K562 (cell line): Measurements from ENCODE around the gene SCAPER. TPM values are rescaled to one million over a fixed set of nuclear protein-coding genes. Genes with fewer than 3 reads are reported as not detected.
A peak's percentile ranks its signal among the peaks of the same experiment; 100 is the strongest.

Experiments
- GATA2 ChIP-seq: sonication (generic); formaldehyde crosslinking; IDR thresholded peaks from 2 replicates; pipeline ENCODE4 v1.4.0; 2020; ENCODE audit warnings: mild to moderate bottlenecking, missing genetic modification reagents
- HES1 ChIP-seq: fragments of 450-650 bp; IDR thresholded peaks from 2 replicates; pipeline ENCODE4 v1.6.1; 2016; ENCODE audit warnings: low read depth, mild to moderate bottlenecking, moderate library complexity
- HOXB6 ChIP-seq: fragments of 250-450 bp; sonication (Bioruptor Pico); IDR thresholded peaks from 2 replicates; pipeline ENCODE4 v1.5.1; 2022; ENCODE audit warnings: mild to moderate bottlenecking, borderline replicate concordance
- MAFF ChIP-seq: IDR thresholded peaks from 2 replicates; pipeline ENCODE4 v1.6.1; 2012; ENCODE audit warnings: low read length, improper control_type of control experiment
- MBD2 ChIP-seq: sonication (generic); IDR thresholded peaks from 2 replicates; pipeline ENCODE4 v1.6.1; 2016; ENCODE audit warnings: low read depth, borderline replicate concordance
- MCM5 ChIP-seq: fragments of 450-650 bp; IDR thresholded peaks from 2 replicates; pipeline ENCODE4 v1.6.1; 2016; ENCODE audit warnings: low read depth
- MYBL2 ChIP-seq, 2 experiments: fragments of 450-650 bp in 1 of 2; sonication (generic) in 1 of 2; formaldehyde crosslinking in 1 of 2; IDR thresholded peaks; 2 replicates each; pipeline versions ENCODE4 v1.6.1 to v1.8.1; 2017 to 2022; ENCODE audit warnings: borderline replicate concordance in 1 of 2, inconsistent platforms in 1 of 2, low read depth in 1 of 2, mild to moderate bottlenecking in 1 of 2, missing genetic modification reagents in 1 of 2, moderate library complexity in 1 of 2
- NFIC ChIP-seq: fragments of 450-650 bp; IDR thresholded peaks from 2 replicates; pipeline ENCODE4 v1.6.1; 2017; ENCODE audit warnings: mild to moderate bottlenecking, inconsistent platforms
- NR2F6 ChIP-seq: fragments of 450-650 bp; formaldehyde crosslinking; IDR thresholded peaks from 2 replicates; pipeline ENCODE4 v1.4.0; 2020; ENCODE audit warnings: mild to moderate bottlenecking
- PHB ChIP-seq: fragments of 250-450 bp; sonication (Bioruptor Pico); IDR thresholded peaks from 2 replicates; pipeline ENCODE4 v1.5.0; 2021
- PHF21A ChIP-seq: fragments of 450-650 bp; IDR thresholded peaks from 2 replicates; pipeline ENCODE4 v1.6.1; 2017; ENCODE audit warnings: low read depth, borderline replicate concordance
- POLR2A ChIP-seq: fragments of 450-650 bp; conservative IDR thresholded peaks from 2 replicates; pipeline ENCODE4 v1.6.1; 2016
- POLR2AphosphoS2 ChIP-seq: IDR thresholded peaks from 2 replicates; pipeline ENCODE4 v1.6.1; 2012; ENCODE audit warnings: low read length, improper control_type of control experiment
- PRPF4 ChIP-seq: fragments of 200-400 bp; formaldehyde crosslinking; IDR thresholded peaks from one replicate; pipeline ENCODE4 v1.6.1; 2017; ENCODE audit warnings: low read length, low read depth, mild to moderate bottlenecking; ENCODE audit not compliant: insufficient read depth, poor library complexity, severe bottlenecking
- SIRT6 ChIP-seq: IDR thresholded peaks from one replicate; pipeline ENCODE4 v1.6.1; 2012; ENCODE audit warnings: low read depth, mild to moderate bottlenecking, control low read depth, inconsistent platforms, low read length, moderate library complexity
- TAF7 ChIP-seq: fragments of 450-650 bp; IDR thresholded peaks from 2 replicates; pipeline ENCODE4 v1.6.1; 2016; ENCODE audit warnings: missing genetic modification characterization, missing compliant biosample characterization
- TAF9B ChIP-seq: fragments of 450-650 bp; IDR thresholded peaks from 2 replicates; pipeline ENCODE4 v1.6.1; 2018; ENCODE audit warnings: mild to moderate bottlenecking; ENCODE audit not compliant: partially characterized antibody
- TEAD4 ChIP-seq, 2 experiments: sonication (generic) in 1 of 2; formaldehyde crosslinking in 1 of 2; IDR thresholded peaks; 2 replicates each; pipeline versions ENCODE4 v1.6.1 to v1.8.0; 2012 to 2022; ENCODE audit warnings: borderline replicate concordance in 1 of 2, inconsistent platforms in 1 of 2, low read length in 1 of 2, mild to moderate bottlenecking in 1 of 2, missing genetic modification reagents in 1 of 2
- XRCC3 ChIP-seq: fragments of 450-650 bp; IDR thresholded peaks from 2 replicates; pipeline ENCODE4 v1.6.1; 2017; ENCODE audit warnings: mild to moderate bottlenecking, moderate library complexity
- ZFP1 ChIP-seq: fragments of 450-650 bp; formaldehyde crosslinking; IDR thresholded peaks from 2 replicates; pipeline ENCODE4 v1.4.0; 2020; ENCODE audit warnings: mild to moderate bottlenecking, mixed read lengths
- ZNF444 ChIP-seq: fragments of 250-450 bp; sonication (Bioruptor Pico); IDR thresholded peaks from 2 replicates; pipeline ENCODE4 v1.4.0; 2020; ENCODE audit warnings: mild to moderate bottlenecking, moderate library complexity
- ZNF780A ChIP-seq: fragments of 250-450 bp; sonication (Bioruptor Pico); IDR thresholded peaks from 2 replicates; pipeline ENCODE4 v1.5.0; 2021; ENCODE audit warnings: mild to moderate bottlenecking
- ZZZ3 ChIP-seq: fragments of 450-650 bp; IDR thresholded peaks from 2 replicates; pipeline ENCODE4 v1.6.1; 2016; ENCODE audit warnings: antibody characterized with exemption, mild to moderate bottlenecking, moderate library complexity
- polyA plus RNA-seq, 8 experiments: library from polyadenylated mRNA; depleted of rRNA in 4 of 8; stranded (reverse) in 5 of 8; unstranded in 3 of 8; fragments of >200 nt; fragmentation: Nextera tagmentation in 2 of 8; fragmentation: Illumina TruSeq in 1 of 8; extraction: Ambion mirVana in 2 of 8; extraction: Trizol in 1 of 8; gene quantifications; 2 replicates each; pipeline versions ENCODE4 v1.2.1 to v1.2.3, GENCODE V29; 2011 to 2014; ENCODE audit warnings: inconsistent platforms in 1 of 8, missing spikeins in 1 of 8
- total RNA-seq, 7 experiments: library from RNA; depleted of rRNA in 6 of 7; stranded (reverse); fragments of >200 nt in 6 of 7; fragmentation: Illumina TruSeq in 2 of 7; extraction: Trizol in 2 of 7; gene quantifications; 2 replicates each; pipeline versions ENCODE4 v1.2.1 to v1.2.3, GENCODE V29; 2011 to 2021; ENCODE audit warnings: low replicate concordance in 1 of 7
- TF ChIP-seq, protein P1 (sequence below): sonication (generic); IDR thresholded peaks from 2 replicates; pipeline ENCODE4 v1.6.1; 2016
- TF ChIP-seq, protein P2 (sequence below): fragments of 450-650 bp; IDR thresholded peaks from 2 replicates; pipeline ENCODE4 v1.6.1; 2014; ENCODE audit warnings: low read depth, mild to moderate bottlenecking, moderate library complexity, borderline replicate concordance
- TF ChIP-seq, protein P3 (sequence below), 2 experiments: fragments of 450-650 bp in 1 of 2; sonication (generic) in 1 of 2; formaldehyde crosslinking in 1 of 2; IDR thresholded peaks in 1 of 2; conservative IDR thresholded peaks in 1 of 2; 2 replicates each; pipeline versions ENCODE4 v1.6.1 to v1.8.1; 2016 to 2023; ENCODE audit warnings: mild to moderate bottlenecking in 2 of 2, moderate library complexity in 2 of 2, inconsistent platforms in 1 of 2, missing genetic modification reagents in 1 of 2

The SCAPER gene
- total and polyA plus RNA-seq, 9 of the 15 experiments (the other 6 are each of a cell fraction or from before 2014, with no cell fraction given), result 1.3 to 5.7 (median 3.2) TPM

DNA sequence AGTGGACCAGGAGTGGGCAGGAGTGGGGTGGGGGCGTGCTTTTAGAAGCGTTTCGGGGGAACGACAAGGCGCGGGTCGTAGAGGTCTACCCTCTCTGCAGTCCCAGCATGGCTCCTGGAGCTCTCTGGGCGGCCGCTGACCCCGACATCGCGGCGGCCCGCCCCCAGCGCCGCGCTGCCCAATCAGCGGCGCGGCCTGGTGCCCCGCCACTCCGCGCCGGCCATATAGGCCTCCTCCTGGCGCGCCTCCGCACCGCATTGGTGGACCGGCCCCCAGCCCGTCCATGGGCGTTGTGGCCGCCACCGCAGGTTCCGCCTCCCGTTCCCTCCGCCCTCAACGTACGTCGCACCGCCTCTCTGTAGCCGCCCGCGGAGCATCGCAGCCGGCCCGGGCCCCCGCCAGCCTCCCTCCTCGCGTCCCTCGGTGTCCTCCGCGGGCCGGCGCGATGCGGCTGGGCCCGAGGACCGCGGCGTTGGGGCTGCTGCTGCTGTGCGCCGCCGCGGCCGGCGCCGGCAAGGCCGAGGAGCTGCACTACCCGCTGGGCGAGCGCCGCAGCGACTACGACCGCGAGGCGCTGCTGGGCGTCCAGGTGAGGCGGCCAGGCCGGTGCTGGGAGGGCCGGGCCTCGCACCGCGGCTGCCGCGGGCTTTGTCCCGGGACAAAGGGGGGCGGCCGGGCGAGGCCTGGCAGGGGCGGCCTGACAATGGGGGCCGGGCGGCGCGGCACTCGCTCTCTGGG lies 26.4 kb upstream of the SCAPER start, which contains the start of gene RCN2 (continued):
- TF ChIP-seq ZNF780A (CRISPR knock-in tag) (no peak), ZFP1 (CRISPR knock-in tag) (no peak), NR2F6 (no peak), POLR2A (peak; percentile 94), TAF9B (no peak), MBD2 (peak; percentile 81; the same call in 1 of the 2 replicates), TAF7 (peak; percentile 82), MAFF (no peak), MCM5 (no peak), SIRT6 (no peak), PRPF4 (no peak), NFIC (no peak), HOXB6 (CRISPR knock-in tag) (no peak), MYBL2 (IDR thresholded peaks at IDR 0.05; ENCODE audit: low read depth) (no peak), MYBL2 (CRISPR knock-in tag; IDR thresholded peaks at IDR 0.05; ENCODE audit: borderline replicate concordance) (no peak), XRCC3 (no peak), TEAD4 (IDR thresholded peaks at IDR 0.05; ENCODE audit: low read length) (no peak), TEAD4 (CRISPR knock-in tag; IDR thresholded peaks at IDR 0.05; ENCODE audit: borderline replicate concordance) (no peak), ZNF444 (CRISPR knock-in tag) (no peak), HES1 (no peak), PHF21A (no peak), GATA2 (CRISPR knock-in tag) (no peak), POLR2AphosphoS2 (no peak), ZZZ3 (no peak), PHB (CRISPR knock-in tag) (no peak)
- TF ChIP-seq, protein P1, sequence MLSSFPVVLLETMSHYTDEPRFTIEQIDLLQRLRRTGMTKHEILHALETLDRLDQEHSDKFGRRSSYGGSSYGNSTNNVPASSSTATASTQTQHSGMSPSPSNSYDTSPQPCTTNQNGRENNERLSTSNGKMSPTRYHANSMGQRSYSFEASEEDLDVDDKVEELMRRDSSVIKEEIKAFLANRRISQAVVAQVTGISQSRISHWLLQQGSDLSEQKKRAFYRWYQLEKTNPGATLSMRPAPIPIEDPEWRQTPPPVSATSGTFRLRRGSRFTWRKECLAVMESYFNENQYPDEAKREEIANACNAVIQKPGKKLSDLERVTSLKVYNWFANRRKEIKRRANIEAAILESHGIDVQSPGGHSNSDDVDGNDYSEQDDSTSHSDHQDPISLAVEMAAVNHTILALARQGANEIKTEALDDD, result no peak
- TF ChIP-seq, protein P2, sequence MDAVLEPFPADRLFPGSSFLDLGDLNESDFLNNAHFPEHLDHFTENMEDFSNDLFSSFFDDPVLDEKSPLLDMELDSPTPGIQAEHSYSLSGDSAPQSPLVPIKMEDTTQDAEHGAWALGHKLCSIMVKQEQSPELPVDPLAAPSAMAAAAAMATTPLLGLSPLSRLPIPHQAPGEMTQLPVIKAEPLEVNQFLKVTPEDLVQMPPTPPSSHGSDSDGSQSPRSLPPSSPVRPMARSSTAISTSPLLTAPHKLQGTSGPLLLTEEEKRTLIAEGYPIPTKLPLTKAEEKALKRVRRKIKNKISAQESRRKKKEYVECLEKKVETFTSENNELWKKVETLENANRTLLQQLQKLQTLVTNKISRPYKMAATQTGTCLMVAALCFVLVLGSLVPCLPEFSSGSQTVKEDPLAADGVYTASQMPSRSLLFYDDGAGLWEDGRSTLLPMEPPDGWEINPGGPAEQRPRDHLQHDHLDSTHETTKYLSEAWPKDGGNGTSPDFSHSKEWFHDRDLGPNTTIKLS, result peak; percentile 61; the same call in 1 of the 2 replicates
- TF ChIP-seq, protein P3, sequence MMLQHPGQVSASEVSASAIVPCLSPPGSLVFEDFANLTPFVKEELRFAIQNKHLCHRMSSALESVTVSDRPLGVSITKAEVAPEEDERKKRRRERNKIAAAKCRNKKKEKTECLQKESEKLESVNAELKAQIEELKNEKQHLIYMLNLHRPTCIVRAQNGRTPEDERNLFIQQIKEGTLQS (IDR thresholded peaks at IDR 0.05), result no peak
- TF ChIP-seq, protein P3 (CRISPR knock-in tag; conservative IDR thresholded peaks at IDR 0.05), result no peak
